Mesodermal cell (in vitro differentiated cells): ENCODE results near the gene PRKCG.
"Not testable (repeated sequence)": the region's sequence is repeated elsewhere in the genome, so short reads cannot be mapped to it uniquely, and the experiment has no call there.

Experiments
- H3K27ac ChIP-seq: 2 replicates; pipeline ENCODE4 v1.7.0; 2013; ENCODE audit warnings: mild to moderate bottlenecking, low read depth, low read length, moderate library complexity; ENCODE audit not compliant: severe bottlenecking
- H3K36me3 ChIP-seq: 2 replicates; pipeline ENCODE4 v1.7.1; 2013; ENCODE audit warnings: mild to moderate bottlenecking, low read length, moderate library complexity; ENCODE audit not compliant: control insufficient read depth, insufficient read depth
- H3K4me1 ChIP-seq: one replicate; pipeline ENCODE4 v1.7.1; 2013; ENCODE audit warnings: mild to moderate bottlenecking, low read length; ENCODE audit not compliant: insufficient read depth, control insufficient read depth, poor library complexity, severe bottlenecking
- H3K4me3 ChIP-seq: 2 replicates; pipeline ENCODE4 v1.7.0; 2013; ENCODE audit warnings: low read length, control low read depth, mild to moderate bottlenecking; ENCODE audit not compliant: insufficient read depth, poor library complexity, severe bottlenecking; ENCODE audit errors: extremely low read depth
- H3K9me3 ChIP-seq: 2 replicates; pipeline ENCODE4 v1.7.1; 2013; ENCODE audit warnings: mild to moderate bottlenecking, low read length, moderate library complexity; ENCODE audit not compliant: control insufficient read depth
- WGBS, 2 experiments: methylation state at CpG; one replicate each; pipeline ENCODE4 v1.1.5; 2013; ENCODE audit warnings: missing lambda C conversion rate in 2 of 2; ENCODE audit not compliant: insufficient coverage in 2 of 2; 5-methylcytosine and 5-hydroxymethylcytosine counted together

Gene PRKCG

DNA sequence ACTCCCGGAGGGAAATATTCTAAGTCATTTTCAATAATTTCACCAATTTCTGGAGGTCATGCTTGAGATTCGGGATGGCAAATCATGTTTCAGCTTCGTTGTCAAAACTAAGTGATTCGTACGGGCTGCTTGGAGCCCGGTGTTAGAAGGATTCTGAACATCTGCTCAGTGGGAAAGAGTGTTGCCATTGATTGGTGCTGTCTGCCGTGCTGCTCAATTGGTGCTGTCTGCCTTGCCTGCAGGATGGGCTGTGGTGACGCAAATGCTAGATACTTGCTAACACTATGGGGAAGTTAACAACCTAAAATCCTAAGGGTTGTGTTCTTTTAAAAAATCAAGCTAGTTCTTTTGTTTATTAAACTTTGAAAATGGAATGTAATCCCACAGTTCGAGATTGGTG is 63.4 kb downstream of the PRKCG start:
- Histone ChIP-seq H3K9me3 (no peaks in the 10 kb centered on the region), H3K27ac (no peak overlapping the region), H3K36me3 (peaks cover 4% of the 10 kb centered on the region), H3K4me3 (no peak overlapping the region), H3K4me1 (no peaks in the 10 kb centered on the region)
- 19 to 29% methylated on average over 3 to 6 of the region's 9 CpGs for WGBS, 2 experiments

DNA sequence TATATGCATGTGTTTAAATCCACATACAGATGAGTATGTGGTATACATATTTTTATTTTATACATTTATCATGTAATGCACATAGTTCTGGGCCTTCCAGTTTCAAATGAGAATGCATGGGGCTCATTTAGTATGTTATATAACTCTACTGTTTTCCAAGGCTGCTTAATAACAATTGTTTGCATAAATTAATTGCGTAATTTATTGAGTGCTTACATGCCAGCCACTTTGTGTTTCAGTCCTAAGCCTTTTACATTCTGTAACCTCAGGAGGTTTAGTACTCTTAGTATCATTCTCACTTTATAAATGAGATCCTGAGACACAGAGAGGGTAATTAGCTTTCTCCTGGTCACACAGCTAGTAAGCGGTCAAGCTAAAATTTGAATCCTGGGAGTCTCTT is 64.0 kb downstream of the PRKCG start:
- WGBS, 2 experiments, result 100% methylated on average over 1 of the region's 2 CpGs; no CpG with 5 or more reads in 1 of the 2 experiments
- H3K36me3 ChIP-seq, result peaks cover 4% of the 10 kb centered on the region
- no peaks in the 10 kb centered on the region for H3K9me3 ChIP-seq
- H3K4me1 ChIP-seq, result no peaks in the 10 kb centered on the region
- H3K27ac ChIP-seq, result no peak overlapping the region
- H3K4me3 ChIP-seq, result no peak overlapping the region

DNA sequence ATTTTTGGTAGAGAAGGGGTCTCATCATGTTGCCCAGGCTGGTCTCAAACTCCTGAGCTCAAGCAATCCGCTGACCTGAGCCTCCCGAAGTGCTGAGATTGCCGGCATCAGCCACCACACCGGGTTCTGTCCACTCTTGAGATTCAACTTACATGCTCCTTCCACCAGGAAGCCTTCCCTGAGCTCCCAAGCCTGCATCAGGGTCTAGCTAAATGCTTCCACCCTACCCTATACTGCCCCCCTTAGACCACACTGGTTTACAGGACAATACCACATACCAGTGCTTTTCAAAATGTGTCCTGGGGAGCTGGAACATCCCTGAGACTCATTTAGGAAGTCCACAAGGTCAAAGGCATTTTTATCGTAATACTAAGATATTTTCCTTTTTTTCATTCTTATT is 65.6 kb downstream of the PRKCG start:
- no peaks in the 10 kb centered on the region for H3K4me1 ChIP-seq
- WGBS, 2 experiments, result 74 to 86% methylated on average over 4 of the region's 5 CpGs

DNA sequence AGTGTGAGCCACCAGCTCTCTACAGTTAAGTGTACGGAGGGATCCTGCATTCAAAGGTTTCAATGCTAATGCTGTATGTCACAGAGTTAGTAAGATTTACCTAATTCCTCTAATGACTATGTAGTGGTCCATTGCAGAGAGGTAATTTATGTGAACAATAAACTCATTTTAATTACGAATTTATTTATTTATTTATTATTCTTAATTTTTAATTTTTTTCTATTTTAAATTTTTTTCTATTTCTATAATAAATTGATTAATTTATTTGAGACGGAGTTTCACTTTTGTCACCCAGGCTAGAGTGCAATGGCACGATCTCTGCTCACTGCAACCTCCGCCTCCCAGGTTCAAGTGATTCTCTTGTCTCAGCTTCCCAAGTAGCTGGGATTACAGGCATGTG is 66.6 kb downstream of the PRKCG start:
- 92 to 100% methylated on average over 2 of the region's 5 CpGs for WGBS, 2 experiments
- H3K4me3 ChIP-seq, H3K36me3 ChIP-seq, H3K9me3 ChIP-seq, H3K4me1 ChIP-seq, H3K27ac ChIP-seq: not testable (repeated sequence)

More for the DNA sequence above, 65.6 kb downstream of the PRKCG start:
- no peaks in the 10 kb centered on the region for H3K9me3 ChIP-seq
- no peak overlapping the region for H3K4me3 ChIP-seq
- H3K27ac ChIP-seq, result no peak overlapping the region
- H3K36me3 ChIP-seq, result no peaks in the 10 kb centered on the region

DNA sequence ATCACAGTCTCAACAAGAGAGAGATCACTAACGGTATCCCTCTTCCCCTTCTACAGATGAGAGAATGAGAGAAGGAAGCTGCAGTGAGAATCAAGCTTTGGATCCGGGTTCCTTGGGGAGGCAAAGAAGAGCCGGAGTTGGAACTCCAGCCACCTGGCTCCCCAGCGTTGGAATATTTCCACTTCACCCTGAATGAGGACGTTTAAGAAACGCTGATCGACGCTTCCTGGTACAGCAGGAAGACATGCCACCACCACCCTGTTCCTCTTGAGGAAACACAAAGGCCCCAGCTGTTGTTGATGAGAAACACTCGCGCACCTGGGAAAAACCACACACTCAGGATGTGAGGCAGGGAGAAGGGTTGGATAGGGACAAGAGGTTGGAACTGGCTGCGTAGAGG is 69.4 kb downstream of the PRKCG start:
- no peak overlapping the region for H3K27ac ChIP-seq
- WGBS, 2 experiments, result 69 to 89% methylated on average over 2 to 7 of the region's 11 CpGs
- H3K4me1 ChIP-seq, result no peaks in the 10 kb centered on the region
- no peaks in the 10 kb centered on the region for H3K9me3 ChIP-seq
- no peaks in the 10 kb centered on the region for H3K36me3 ChIP-seq
- H3K4me3 ChIP-seq, result no peak overlapping the region

DNA sequence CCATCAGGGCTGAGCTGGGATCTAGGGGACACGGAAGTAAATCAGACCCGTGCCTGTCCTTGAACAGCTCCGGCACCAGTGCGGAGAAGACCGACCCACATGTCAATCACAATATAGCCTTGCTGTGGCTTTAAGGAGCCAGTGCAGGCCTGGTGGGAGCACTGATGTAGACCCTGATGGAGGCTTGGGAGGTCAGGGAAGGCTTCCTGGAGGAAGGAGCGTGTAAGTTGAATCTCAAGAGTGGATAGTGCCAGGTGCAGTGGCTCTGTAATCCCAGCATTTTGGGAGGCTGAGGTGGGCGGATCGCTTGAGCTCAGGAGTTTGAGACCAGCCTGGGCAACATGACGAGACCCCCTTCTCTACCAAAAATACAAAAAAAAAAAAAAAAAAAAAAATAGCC is 70.0 kb downstream of the PRKCG start:
- H3K36me3 ChIP-seq, result no peaks in the 10 kb centered on the region
- no peaks in the 10 kb centered on the region for H3K9me3 ChIP-seq
- no peak overlapping the region for H3K27ac ChIP-seq
- H3K4me1 ChIP-seq, result no peaks in the 10 kb centered on the region
- H3K4me3 ChIP-seq, result no peak overlapping the region
- WGBS, 2 experiments, result 93 to 100% methylated on average over 3 to 6 of the region's 9 CpGs

DNA sequence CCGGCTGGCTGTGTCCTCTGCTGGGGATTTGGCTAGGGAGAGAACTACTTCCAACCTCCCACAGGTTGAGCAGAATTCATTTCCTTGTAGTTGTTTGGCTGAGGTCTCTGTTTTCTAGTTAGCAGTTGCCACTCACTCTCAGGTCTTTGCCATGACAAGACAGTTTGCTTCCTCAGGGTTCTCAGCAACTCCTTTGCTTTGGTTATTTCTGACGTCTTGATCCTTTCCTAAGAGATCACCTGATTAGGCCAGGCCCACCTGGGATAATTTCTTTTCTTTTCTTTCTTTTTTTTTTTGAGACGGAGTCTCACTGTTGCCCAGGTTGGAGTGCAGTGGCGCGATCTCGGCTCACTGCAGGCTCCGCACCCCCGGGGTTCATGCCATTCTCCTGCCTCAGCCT is 71.4 kb downstream of the PRKCG start:
- 66 to 95% methylated on average over 2 to 6 of the region's 8 CpGs for WGBS, 2 experiments

More for the DNA sequence above, 71.4 kb downstream of the PRKCG start:
- no peak overlapping the region for H3K27ac ChIP-seq
- H3K4me3 ChIP-seq, result no peak overlapping the region
- H3K4me1 ChIP-seq, result peaks cover 5% of the 10 kb centered on the region
- no peaks in the 10 kb centered on the region for H3K9me3 ChIP-seq
- no peaks in the 10 kb centered on the region for H3K36me3 ChIP-seq
